T-cell (primary cell): ENCODE results near the gene KMT2E. TPM values are rescaled to one million over a fixed set of nuclear protein-coding genes. Genes with fewer than 3 reads are reported as not detected.

Experiments used
- ATAC-seq, 4 experiments: fragments of 200-7000 bp in 3 of 4; fragments of 150-1000 bp in 1 of 4; cut with Tn5 transposase; replicated peaks in 1 of 4; 1 replicate in 3 of 4; 2 replicates in 1 of 4; pipeline ENCODE4 v1.10.0; 2021; ENCODE audit warnings: moderate library complexity in 3 of 4, mild to moderate bottlenecking in 2 of 4, moderate number of reproducible peaks in 1 of 4
- CTCF ChIA-PET, 2 donors: fragments of 300-600 bp; sonication (Branson Sonifier 250); formaldehyde crosslinking; loops; one replicate each; lab custom pipeline; 2022; ENCODE audit warnings: antibody characterized with exemption in 2 of 2; lab: Charles Lee
- POLR2A ChIA-PET, 2 donors: fragments of 300-600 bp; sonication (Branson Sonifier 250); formaldehyde crosslinking; loops; one replicate each; lab custom pipeline; 2022; ENCODE audit warnings: antibody characterized with exemption in 2 of 2; lab: Charles Lee
- DNase-seq, 35 experiments: peaks; one replicate each; pipeline versions ENCODE4 v3.0.0 to v3.0.0-alpha.2; 2013 to 2023
- H3K27ac ChIP-seq: one replicate; pipeline ENCODE4 v1.5.1; 2013; ENCODE audit warnings: low read length
- H3K27me3 ChIP-seq, 2 experiments: replicated peaks in 1 of 2; 1 replicate in 1 of 2; 2 replicates in 1 of 2; pipeline versions ENCODE4 v1.6.1 to v1.7.0; 2013; ENCODE audit warnings: low read length in 1 of 2, mixed read lengths in 1 of 2; ENCODE audit not compliant: control insufficient read depth in 2 of 2, insufficient read depth in 2 of 2; ENCODE audit errors: extremely low read depth in 1 of 2
- H3K36me3 ChIP-seq, 2 donors: 1 replicate in 1 of 2; 2 replicates in 1 of 2; pipeline versions ENCODE4 v1.6.1 to v1.7.0; 2013; ENCODE audit warnings: low read length in 1 of 2; ENCODE audit not compliant: control insufficient read depth in 2 of 2, insufficient read depth in 1 of 2; ENCODE audit errors: extremely low read depth in 1 of 2
- H3K4me1 ChIP-seq, 2 experiments: 1 replicate in 1 of 2; 2 replicates in 1 of 2; pipeline versions ENCODE4 v1.6.1 to v1.7.0; 2013; ENCODE audit warnings: low read length in 2 of 2, mixed read lengths in 1 of 2; ENCODE audit not compliant: insufficient read depth in 2 of 2, control insufficient read depth in 1 of 2; ENCODE audit errors: extremely low read depth in 1 of 2
- H3K4me3 ChIP-seq, 2 donors: 1 replicate in 1 of 2; 2 replicates in 1 of 2; pipeline versions ENCODE4 v1.5.1 to v1.7.0; 2013; ENCODE audit warnings: mild to moderate bottlenecking in 2 of 2, low read length in 1 of 2, moderate library complexity in 1 of 2; ENCODE audit not compliant: control insufficient read depth in 1 of 2; ENCODE audit errors: extremely low read depth in 1 of 2
- H3K9me3 ChIP-seq: 2 replicates; pipeline ENCODE4 v1.7.0; 2013
- H3K27ac Mint-ChIP-seq, 2 donors: one replicate each; pipeline ENCODE4 v1.8.0; 2020 to 2021; ENCODE audit warnings: mild to moderate bottlenecking in 2 of 2, mixed read lengths in 2 of 2
- H3K27me3 Mint-ChIP-seq, 2 donors: one replicate each; pipeline ENCODE4 v1.8.0; 2021 to 2022; ENCODE audit warnings: mixed read lengths in 2 of 2
- H3K36me3 Mint-ChIP-seq: one replicate; pipeline ENCODE4 v1.8.0; 2021; ENCODE audit warnings: mixed read lengths
- H3K4me1 Mint-ChIP-seq, 3 donors: one replicate each; pipeline ENCODE4 v1.8.0; 2020 to 2022; ENCODE audit warnings: mixed read lengths in 3 of 3, mild to moderate bottlenecking in 1 of 3
- H3K4me3 Mint-ChIP-seq, 3 donors: one replicate each; pipeline ENCODE4 v1.8.0; 2020 to 2022; ENCODE audit warnings: mild to moderate bottlenecking in 3 of 3, mixed read lengths in 3 of 3, moderate library complexity in 3 of 3
- H3K9me3 Mint-ChIP-seq, 3 donors: one replicate each; pipeline ENCODE4 v1.8.0; 2020 to 2022; ENCODE audit warnings: mixed read lengths in 3 of 3
- WGBS: methylation state at CpG from one replicate; pipeline ENCODE4 v1.1.5; 2013; ENCODE audit warnings: missing lambda C conversion rate; ENCODE audit not compliant: insufficient coverage; 5-methylcytosine and 5-hydroxymethylcytosine counted together
- total RNA-seq, 35 experiments: library from RNA in 6 of 35; stranded (reverse) in 6 of 35; fragments of 120-200 nt in 1 of 35; gene quantifications; one replicate each; pipeline versions ENCODE4 v1.2.1 to v1.2.4 and lab custom pipeline; 2013 to 2026

Gene KMT2E
- total RNA-seq, 5 donors from 2014 or later (not counting 1 experiment from before 2014, with no cell fraction given), result 164 to 260 (median 169) TPM

DNA sequence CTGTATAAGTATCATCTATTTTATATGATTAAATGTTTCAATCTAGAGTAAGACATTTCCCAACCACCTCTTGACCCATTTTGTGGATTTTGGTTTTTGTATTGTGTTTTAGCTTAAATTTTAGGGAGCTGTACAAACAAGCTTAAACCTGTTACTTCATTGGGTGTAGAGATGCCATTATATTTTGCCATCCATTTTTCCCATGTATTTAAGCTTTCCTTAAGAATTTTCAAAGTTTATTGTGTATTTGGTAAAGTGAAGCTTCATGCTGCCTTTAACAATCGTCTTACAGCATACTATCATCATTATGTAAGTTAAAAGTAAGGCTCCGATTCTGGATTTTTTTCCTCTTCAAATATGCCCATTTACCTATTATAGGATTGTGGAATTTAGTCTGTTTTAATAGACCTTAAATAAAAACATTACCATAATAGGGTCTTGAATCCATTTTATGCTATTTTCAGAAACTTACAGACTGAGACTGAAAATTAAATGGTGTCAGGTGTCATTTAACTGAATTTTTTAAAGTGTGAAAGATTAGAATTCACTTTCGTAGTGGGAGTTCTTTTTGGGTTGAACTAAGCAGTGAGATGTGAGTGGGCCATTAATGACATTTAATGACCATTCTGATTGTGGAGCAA is 2.2 kb downstream of the KMT2E start:
- Mint-ChIP-seq H3K36me3 (peaks cover 11% of the 10 kb centered on the region), H3K4me3 (peak overlapping the region; percentile 97 to 100 (median 100)), H3K27ac (peak overlapping the region; percentile 100), H3K27me3 (no peaks in the 10 kb centered on the region), H3K4me1 (peaks cover 36 to 44% (median 42%) of the 10 kb centered on the region in 3 donors), H3K9me3 (no peaks in the 10 kb centered on the region)
- POLR2A ChIA-PET, result interaction anchor here (0.6 to 14.0 kb wide), 26 partner anchors 9 to 1712 kb away, joined by 3 to 266 read pairs (median 4); partner anchors contain the start of gene RINT1 (in 1 of the 2)
- Histone ChIP-seq H3K9me3 (no peaks in the 10 kb centered on the region), H3K4me1 (peaks cover 9 to 33% of the 10 kb centered on the region in 2 experiments), H3K4me3 (peak overlapping the region; percentile 79 to 88), H3K27me3 (no peaks in the 10 kb centered on the region), H3K27ac (peak overlapping the region; percentile 98), H3K36me3 (no peaks in the 10 kb centered on the region)
- WGBS, result 14% methylated on average over 1 of the region's 3 CpGs
- DNase-seq (no peak), ATAC-seq (no peak)
- CTCF ChIA-PET, result interaction anchor here (0.6 to 8.8 kb wide), 8 partner anchors 10 to 75 kb away, joined by 3 to 196 read pairs (median 4); no protein-coding TSS in a partner anchor

- peak overlapping the region; percentile 100 for H3K27ac Mint-ChIP-seq
- Histone ChIP-seq H3K36me3 (no peaks in the 10 kb centered on the region), H3K27ac (peak overlapping the region; percentile 98), H3K9me3 (no peaks in the 10 kb centered on the region), H3K4me3 (peak overlapping the region; percentile 33 to 79), H3K27me3 (no peaks in the 10 kb centered on the region), H3K4me1 (peaks cover 9 to 33% of the 10 kb centered on the region in 2 experiments)
- H3K4me3 Mint-ChIP-seq, result peak overlapping the region; percentile 97 to 100 (median 100)
- ATAC-seq (no peak), DNase-seq (peak in 1 of 35 experiments; percentile 22)
- POLR2A ChIA-PET, result interaction anchor here (0.5 to 14.0 kb wide), 26 partner anchors 8 to 1054 kb away, joined by 3 to 266 read pairs (median 4); partner anchors contain the start of gene RINT1 (in 1 of the 2)
- H3K27me3 Mint-ChIP-seq, result no peaks in the 10 kb centered on the region
- peaks cover 44 to 51% (median 48%) of the 10 kb centered on the region in 3 donors for H3K4me1 Mint-ChIP-seq
- no peaks in the 10 kb centered on the region for H3K9me3 Mint-ChIP-seq
- 0% methylated on average over 1 of the region's 5 CpGs for WGBS
- peaks cover 8% of the 10 kb centered on the region for H3K36me3 Mint-ChIP-seq
- CTCF ChIA-PET, result interaction anchor here (0.6 to 8.8 kb wide), 14 partner anchors 8 to 76 kb away, joined by 3 to 196 read pairs (median 6); no protein-coding TSS in a partner anchor
Measured at GRCh38 chr7:105016709-105017656, 3.0 kb downstream of the KMT2E start.

DNA sequence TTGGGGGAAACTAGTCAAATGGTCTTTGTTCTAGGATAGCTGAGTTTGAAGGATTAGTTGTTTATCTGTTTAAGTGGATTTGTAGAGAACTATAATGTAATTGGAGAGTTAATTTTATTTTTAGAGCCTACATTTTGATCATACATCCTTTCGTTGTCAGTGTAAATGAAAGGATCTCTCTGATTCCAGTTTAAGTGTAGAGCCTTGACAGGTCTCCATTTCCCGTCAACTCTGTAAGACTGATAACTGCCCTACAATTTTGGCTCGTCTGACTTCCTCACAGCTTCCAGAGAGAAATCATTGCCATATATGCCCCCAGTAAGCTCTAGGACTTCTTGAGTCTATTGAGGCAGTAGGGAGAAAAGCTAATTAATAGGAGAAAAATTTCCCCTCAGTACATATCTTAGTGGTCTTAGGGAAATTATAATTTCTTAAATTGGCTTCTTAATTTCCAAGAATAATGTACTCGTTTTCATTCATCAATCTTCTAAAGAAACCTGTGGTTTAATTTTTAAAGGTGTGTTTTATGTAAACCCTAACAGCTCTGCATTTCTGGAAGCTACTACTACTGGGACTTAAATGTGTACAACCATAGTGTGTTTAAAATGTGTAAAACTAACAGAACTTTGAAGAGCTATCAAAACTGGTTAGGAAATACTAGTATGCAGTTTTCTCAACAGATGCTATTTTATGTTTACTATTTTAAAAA is 3.8 kb downstream of the KMT2E start:
- Histone ChIP-seq H3K36me3 (no peaks in the 10 kb centered on the region), H3K27ac (peak overlapping the region; percentile 98), H3K4me1 (peaks cover 9 to 36% of the 10 kb centered on the region in 2 experiments), H3K4me3 (peak overlapping the region in 1 of 2 donors; percentile 79), H3K27me3 (no peaks in the 10 kb centered on the region), H3K9me3 (no peaks in the 10 kb centered on the region)
- H3K4me1 Mint-ChIP-seq, result peaks cover 52 to 59% (median 57%) of the 10 kb centered on the region in 3 donors
- H3K36me3 Mint-ChIP-seq, result peaks cover 8% of the 10 kb centered on the region
- POLR2A ChIA-PET, result interaction anchor here (0.6 to 14.0 kb wide), 24 partner anchors 8 to 1550 kb away, joined by 3 to 266 read pairs (median 4); no protein-coding TSS in a partner anchor
- H3K9me3 Mint-ChIP-seq, result no peaks in the 10 kb centered on the region
- CTCF ChIA-PET, result interaction anchor here (0.5 to 8.8 kb wide), 15 partner anchors 8 to 334 kb away, joined by 3 to 196 read pairs (median 6); no protein-coding TSS in a partner anchor
- no CpG with 5 or more reads among the region's 4 CpGs for WGBS
- no peaks in the 10 kb centered on the region for H3K27me3 Mint-ChIP-seq
- DNase-seq (peak in 1 of 35 experiments; percentile 40), ATAC-seq (no peak)
- H3K4me3 Mint-ChIP-seq, result peak overlapping the region; percentile 97 to 100 (median 100)
- peak overlapping the region; percentile 83 to 84 for H3K27ac Mint-ChIP-seq

- Mint-ChIP-seq H3K9me3 (no peaks in the 10 kb centered on the region), H3K27ac (peak overlapping the region in 1 of 2 donors; percentile 43), H3K36me3 (peaks cover 6% of the 10 kb centered on the region), H3K4me1 (peaks cover 65 to 70% (median 67%) of the 10 kb centered on the region in 3 donors), H3K27me3 (no peaks in the 10 kb centered on the region), H3K4me3 (peak overlapping the region in 2 of 3 donors; percentile 59 to 97)
- Histone ChIP-seq H3K27ac (no peak overlapping the region), H3K27me3 (no peaks in the 10 kb centered on the region), H3K4me3 (no peak overlapping the region), H3K4me1 (peaks cover 18 to 39% of the 10 kb centered on the region in 2 experiments), H3K9me3 (no peaks in the 10 kb centered on the region), H3K36me3 (no peaks in the 10 kb centered on the region)
- WGBS, result no CpG with 5 or more reads among the region's 3 CpGs
- no peak for ATAC-seq
- CTCF ChIA-PET, result interaction anchor here (0.5 to 8.8 kb wide), 6 partner anchors 9 to 418 kb away, joined by 3 to 196 read pairs (median 6); no protein-coding TSS in a partner anchor
- no peak for DNase-seq
- POLR2A ChIA-PET, result interaction anchor here (0.5 to 2.5 kb wide), 7 partner anchors 9 to 42 kb away, joined by 3 to 19 read pairs (median 4); no protein-coding TSS in a partner anchor
Measured at GRCh38 chr7:105019269-105019668, 5.3 kb downstream of the KMT2E start.

DNA sequence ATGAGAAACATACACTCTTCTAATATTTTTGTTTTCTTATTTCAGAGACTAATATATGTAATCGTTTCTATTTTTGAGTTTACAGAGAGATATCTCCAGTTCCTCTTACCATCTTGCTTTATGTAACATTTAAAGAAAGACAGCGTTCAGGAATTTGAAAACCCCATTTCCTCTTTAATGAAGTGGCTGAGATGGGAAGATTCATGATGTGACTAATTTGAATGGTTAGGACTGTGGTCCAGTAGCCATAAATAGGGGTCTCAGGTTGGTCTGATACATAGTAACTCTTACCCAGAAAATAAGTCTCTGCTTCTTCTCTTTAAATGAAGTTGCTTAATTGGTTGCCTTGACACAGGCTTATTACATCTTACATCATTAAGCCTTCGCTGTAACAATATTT is 6.9 kb downstream of the KMT2E start:
- H3K36me3 Mint-ChIP-seq, result no peaks in the 10 kb centered on the region
- peak overlapping the region; percentile 28 to 38 for H3K27ac Mint-ChIP-seq
- Histone ChIP-seq H3K36me3 (no peaks in the 10 kb centered on the region), H3K4me1 (peaks cover 19 to 50% of the 10 kb centered on the region in 2 experiments), H3K27ac (peak overlapping the region; percentile 16), H3K27me3 (no peaks in the 10 kb centered on the region), H3K4me3 (no peak overlapping the region), H3K9me3 (no peaks in the 10 kb centered on the region)
- DNase-seq, result no peak
- H3K27me3 Mint-ChIP-seq, result no peaks in the 10 kb centered on the region
- CTCF ChIA-PET, result interaction anchor here (0.6 to 8.8 kb wide), 5 partner anchors 14 to 67 kb away, joined by 3 to 196 read pairs (median 4); no protein-coding TSS in a partner anchor
- WGBS, result no CpG with 5 or more reads among the region's 3 CpGs
- POLR2A ChIA-PET, result interaction anchor here (0.6 to 1.7 kb wide), 9 partner anchors 10 to 366 kb away, joined by 3 to 7 read pairs (median 5); no protein-coding TSS in a partner anchor
- no peaks in the 10 kb centered on the region for H3K9me3 Mint-ChIP-seq
- H3K4me1 Mint-ChIP-seq, result peaks cover 82 to 86% (median 83%) of the 10 kb centered on the region in 3 donors
- no peak for ATAC-seq
- H3K4me3 Mint-ChIP-seq, result peak overlapping the region; percentile 36 to 61 (median 39)
